Glutamatergic neuron (in vitro differentiated cells): ENCODE measurements around the gene ATP8B4. TPM values are rescaled to one million over a fixed set of nuclear protein-coding genes. Genes with fewer than 3 reads are reported as not detected.

Experiments used
- DNase-seq: peaks from one replicate; pipeline ENCODE4 v3.0.0; 2022
- H3K27ac Mint-ChIP-seq: one replicate; pipeline ENCODE4 v1.8.0; 2020; ENCODE audit warnings: mild to moderate bottlenecking, mixed read lengths, inconsistent platforms; ENCODE audit not compliant: unreplicated experiment
- H3K27me3 Mint-ChIP-seq: one replicate; pipeline ENCODE4 v1.8.0; 2020; ENCODE audit warnings: mild to moderate bottlenecking, moderate library complexity, mixed read lengths, inconsistent platforms; ENCODE audit not compliant: unreplicated experiment
- H3K36me3 Mint-ChIP-seq: one replicate; pipeline ENCODE4 v1.8.0; 2020; ENCODE audit warnings: mild to moderate bottlenecking, mixed read lengths, inconsistent platforms; ENCODE audit not compliant: unreplicated experiment
- H3K4me1 Mint-ChIP-seq: one replicate; pipeline ENCODE4 v1.8.0; 2020; ENCODE audit warnings: mild to moderate bottlenecking, low read depth, mixed read lengths, inconsistent platforms; ENCODE audit not compliant: unreplicated experiment
- H3K4me3 Mint-ChIP-seq: one replicate; pipeline ENCODE4 v1.8.0; 2020; ENCODE audit warnings: mild to moderate bottlenecking, mixed read lengths, inconsistent platforms; ENCODE audit not compliant: unreplicated experiment
- H3K9me3 Mint-ChIP-seq: one replicate; pipeline ENCODE4 v1.8.0; 2020; ENCODE audit warnings: mild to moderate bottlenecking, moderate library complexity, mixed read lengths, inconsistent platforms; ENCODE audit not compliant: unreplicated experiment
- total RNA-seq: library from RNA; stranded (reverse); fragmentation: NEBNext Ultra II Directional; extraction: Animal tissue kit (Norgen Biotek cat#: 25700); gene quantifications from one replicate; pipeline ENCODE4 v1.2.1, GENCODE V29; 2021; ENCODE audit not compliant: unreplicated experiment
- TF ChIP-seq, protein P1 (sequence below): fragments of 200-600 bp; sonication (generic); IDR thresholded peaks from one replicate; pipeline ENCODE4 v1.5.0; 2021; ENCODE audit not compliant: partially characterized antibody, unreplicated experiment

ATP8B4 gene
- total RNA-seq, 1 donor from 2014 or later = not detected

DNA sequence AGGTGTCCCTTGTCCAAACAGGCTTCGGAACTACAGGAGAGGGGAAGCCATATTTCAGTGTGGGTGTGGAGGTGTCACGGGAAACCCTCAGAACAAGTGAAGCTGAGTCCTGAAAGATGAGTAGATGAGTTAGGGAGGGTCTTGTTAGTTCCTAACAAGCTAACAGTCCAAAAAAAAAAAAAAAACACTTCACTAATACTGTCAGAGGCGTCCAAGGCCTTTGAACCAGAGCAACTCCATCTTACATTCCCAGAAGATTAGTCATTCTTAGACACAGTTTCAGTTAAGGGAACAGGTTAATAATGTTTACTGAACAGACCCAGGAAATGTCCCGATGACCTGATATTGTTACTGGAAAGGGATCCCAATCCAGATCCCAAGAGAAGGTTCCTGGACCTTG, 7.0 kb upstream of the ATP8B4 start:
- no peak for DNase-seq
- H3K4me3 Mint-ChIP-seq = no peak overlapping the region
- TF ChIP-seq, protein P1, sequence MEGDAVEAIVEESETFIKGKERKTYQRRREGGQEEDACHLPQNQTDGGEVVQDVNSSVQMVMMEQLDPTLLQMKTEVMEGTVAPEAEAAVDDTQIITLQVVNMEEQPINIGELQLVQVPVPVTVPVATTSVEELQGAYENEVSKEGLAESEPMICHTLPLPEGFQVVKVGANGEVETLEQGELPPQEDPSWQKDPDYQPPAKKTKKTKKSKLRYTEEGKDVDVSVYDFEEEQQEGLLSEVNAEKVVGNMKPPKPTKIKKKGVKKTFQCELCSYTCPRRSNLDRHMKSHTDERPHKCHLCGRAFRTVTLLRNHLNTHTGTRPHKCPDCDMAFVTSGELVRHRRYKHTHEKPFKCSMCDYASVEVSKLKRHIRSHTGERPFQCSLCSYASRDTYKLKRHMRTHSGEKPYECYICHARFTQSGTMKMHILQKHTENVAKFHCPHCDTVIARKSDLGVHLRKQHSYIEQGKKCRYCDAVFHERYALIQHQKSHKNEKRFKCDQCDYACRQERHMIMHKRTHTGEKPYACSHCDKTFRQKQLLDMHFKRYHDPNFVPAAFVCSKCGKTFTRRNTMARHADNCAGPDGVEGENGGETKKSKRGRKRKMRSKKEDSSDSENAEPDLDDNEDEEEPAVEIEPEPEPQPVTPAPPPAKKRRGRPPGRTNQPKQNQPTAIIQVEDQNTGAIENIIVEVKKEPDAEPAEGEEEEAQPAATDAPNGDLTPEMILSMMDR = no peak

DNA sequence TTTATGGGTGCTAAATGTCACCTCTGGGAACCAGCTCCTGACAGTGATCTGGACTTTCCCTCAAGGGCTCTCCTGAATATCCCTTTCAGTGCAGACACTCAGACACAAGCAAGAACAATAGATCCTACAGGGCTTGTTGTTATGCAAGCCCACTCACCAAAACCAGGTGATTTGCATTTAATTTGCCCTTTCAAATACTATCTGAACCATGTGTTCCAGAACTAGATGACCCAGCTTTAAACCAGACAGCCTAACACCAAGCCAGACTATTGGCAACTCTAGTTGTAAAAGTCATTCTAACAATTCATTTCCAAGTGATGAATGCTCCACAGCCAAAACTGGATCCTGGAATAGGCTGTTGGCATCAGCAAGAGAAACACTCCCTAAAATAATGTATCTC, 5.6 kb upstream of the ATP8B4 start:
- H3K36me3 Mint-ChIP-seq = peaks cover 12% of the 10 kb centered on the region
- no peak for DNase-seq

More for the DNA sequence above, 7.0 kb upstream of the ATP8B4 start:
- H3K9me3 Mint-ChIP-seq = peaks cover 2% of the 10 kb centered on the region
- peaks cover 2% of the 10 kb centered on the region for H3K27me3 Mint-ChIP-seq
- no peaks in the 10 kb centered on the region for H3K4me1 Mint-ChIP-seq
- H3K27ac Mint-ChIP-seq = no peak overlapping the region
- peaks cover 12% of the 10 kb centered on the region for H3K36me3 Mint-ChIP-seq

DNA sequence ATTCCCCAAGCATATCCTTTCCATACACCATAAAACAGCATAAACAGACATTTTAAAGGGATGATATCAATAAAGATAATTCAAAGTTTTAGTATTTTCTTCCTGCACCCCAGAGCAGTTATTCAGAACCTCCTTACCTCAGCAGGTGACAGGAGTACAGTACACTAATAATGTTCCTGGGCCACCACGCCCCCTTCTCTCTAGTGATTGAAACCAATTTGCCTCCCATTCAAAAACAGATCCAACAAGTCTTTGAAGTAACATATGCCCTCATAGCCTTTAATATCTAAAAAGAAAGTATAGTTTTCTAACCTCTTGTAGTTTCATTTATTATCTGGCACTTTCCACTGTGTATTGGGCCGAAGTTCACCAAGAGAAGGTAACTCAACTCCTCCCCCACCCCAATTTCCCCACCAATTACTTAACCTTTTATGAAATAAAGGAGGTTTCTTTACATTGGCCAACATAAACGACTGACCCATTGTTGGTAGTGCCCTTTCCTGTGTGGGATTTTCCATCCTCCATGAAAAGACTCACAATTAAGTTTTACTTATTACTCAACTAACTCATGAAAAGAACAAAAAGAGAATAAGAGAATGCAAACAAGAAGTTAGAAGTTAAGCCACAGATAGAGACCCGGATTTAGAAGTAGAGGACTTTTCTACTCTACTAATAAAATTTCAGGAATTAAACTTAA, 5.0 kb upstream of the ATP8B4 start:
- no peaks in the 10 kb centered on the region for H3K4me1 Mint-ChIP-seq
- peaks cover 2% of the 10 kb centered on the region for H3K27me3 Mint-ChIP-seq
- H3K4me3 Mint-ChIP-seq = no peak overlapping the region
- TF ChIP-seq, protein P1 = no peak
- no peak overlapping the region for H3K27ac Mint-ChIP-seq
- peaks cover 2% of the 10 kb centered on the region for H3K9me3 Mint-ChIP-seq
- DNase-seq = no peak
- H3K36me3 Mint-ChIP-seq = peaks cover 12% of the 10 kb centered on the region

More for the DNA sequence above, 5.6 kb upstream of the ATP8B4 start:
- Mint-ChIP-seq H3K4me3 (no peak overlapping the region), H3K27me3 (peaks cover 2% of the 10 kb centered on the region), H3K9me3 (peaks cover 2% of the 10 kb centered on the region), H3K27ac (no peak overlapping the region), H3K4me1 (no peaks in the 10 kb centered on the region)
- TF ChIP-seq, protein P1 = no peak

GRCh38 chr15:50120729-50121128, 1.7 kb upstream of the ATP8B4 start:
- no peaks in the 10 kb centered on the region for H3K4me1 Mint-ChIP-seq

GRCh38 chr15:50117431-50118027, 1.5 kb downstream of the ATP8B4 start:
- no peak for DNase-seq
- Mint-ChIP-seq H3K27me3 (no peaks in the 10 kb centered on the region), H3K4me3 (no peak overlapping the region), H3K4me1 (no peaks in the 10 kb centered on the region), H3K27ac (no peak overlapping the region), H3K9me3 (no peaks in the 10 kb centered on the region), H3K36me3 (no peaks in the 10 kb centered on the region)
- TF ChIP-seq, protein P1 = no peak

More at GRCh38 chr15:50120729-50121128, 1.7 kb upstream of the ATP8B4 start:
- Mint-ChIP-seq H3K27me3 (peaks cover 2% of the 10 kb centered on the region), H3K27ac (no peak overlapping the region), H3K9me3 (peaks cover 2% of the 10 kb centered on the region), H3K36me3 (peaks cover 7% of the 10 kb centered on the region), H3K4me3 (no peak overlapping the region)
- TF ChIP-seq, protein P1 = no peak
- DNase-seq = no peak
